GM13977 (cell line): ENCODE results near the gene ABCC8.
A peak's percentile ranks its signal among the peaks of the same experiment; 100 is the strongest.

Source experiments
- DNase-seq: peaks from one replicate; pipeline ENCODE4 v3.0.0; 2012; ENCODE audit warnings: low spot score
- CTCF ChIP-seq: IDR thresholded peaks from 2 replicates; pipeline ENCODE4 v1.5.1; 2012; ENCODE audit warnings: mild to moderate bottlenecking, control low read depth; ENCODE audit not compliant: insufficient read depth; ENCODE audit errors: extremely low read depth, missing control alignments
- in situ Hi-C: fragments of 300-500 bp; cut with MboI; formaldehyde crosslinking; loops from one replicate; pipeline ENCODE4 v1.12.0; 2022; ENCODE audit warnings: low sequenced_read_pairs, low pct_unique_long_range_greater_than_20kb, mixed read lengths, inconsistent platforms; ENCODE audit not compliant: unreplicated experiment

The ABCC8 gene

GRCh38 chr11:17500673-17501072, 24.0 kb upstream of the ABCC8 start:
- no peak for DNase-seq
- in situ Hi-C loops, result loop anchor here (10.0 to 25.0 kb wide), 3 partner anchors 116 to 713 kb away; partner anchors contain the start of gene KCNJ11
- TF ChIP-seq CTCF, result no peak

DNA sequence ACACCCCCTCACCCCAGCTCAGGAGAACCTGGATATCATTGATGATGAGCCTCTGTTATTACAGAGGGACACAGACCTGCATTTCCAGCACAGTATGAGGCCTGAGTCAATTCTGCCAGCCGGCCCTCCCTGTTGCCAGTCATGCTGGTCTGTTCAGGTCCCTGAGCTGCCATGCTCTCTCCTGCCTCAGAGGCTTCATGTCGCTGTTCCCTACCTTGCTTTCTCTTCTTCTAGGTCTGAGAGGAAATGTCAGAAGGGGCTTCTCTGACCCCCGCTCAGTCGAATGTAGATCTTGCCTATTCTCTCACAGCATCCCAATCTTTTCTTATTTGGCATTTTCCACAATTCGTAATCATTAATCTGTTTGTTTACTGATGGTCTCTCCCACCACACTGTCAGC, 21.8 kb upstream of the ABCC8 start:
- in situ Hi-C loops, result no loop called here
- peak; percentile 21 for TF ChIP-seq CTCF
- DNase-seq, result no peak

- TF ChIP-seq CTCF, result no peak
- in situ Hi-C loops, result no loop called here
- DNase-seq, result no peak
Observed at GRCh38 chr11:17498058-17498457, 21.4 kb upstream of the ABCC8 start.

DNA sequence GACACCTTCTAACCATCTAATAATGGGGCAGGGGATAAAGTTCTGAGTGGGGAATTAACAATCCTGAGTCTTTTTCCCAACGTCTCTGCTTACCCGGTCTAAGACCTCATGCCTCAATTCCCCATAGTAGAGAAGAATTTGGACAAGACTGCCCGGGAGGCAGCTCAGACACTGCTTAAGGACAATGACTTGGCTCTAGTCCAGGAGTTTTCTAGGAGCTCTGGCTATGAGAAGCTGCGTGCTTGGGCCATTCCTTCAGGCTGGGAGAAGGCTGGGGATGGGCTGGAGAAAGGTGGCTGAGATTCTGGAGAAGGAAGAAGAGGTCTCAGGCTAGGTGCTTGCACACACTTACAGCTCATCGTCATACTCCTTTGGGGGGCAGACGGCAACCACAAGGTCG, 19.8 kb upstream of the ABCC8 start:
- no peak for TF ChIP-seq CTCF
- DNase-seq, result no peak
- in situ Hi-C loops, result no loop called here

GRCh38 chr11:17494019-17494418, 17.4 kb upstream of the ABCC8 start:
- no peak for TF ChIP-seq CTCF
- in situ Hi-C loops, result no loop called here
- DNase-seq, result no peak

DNA sequence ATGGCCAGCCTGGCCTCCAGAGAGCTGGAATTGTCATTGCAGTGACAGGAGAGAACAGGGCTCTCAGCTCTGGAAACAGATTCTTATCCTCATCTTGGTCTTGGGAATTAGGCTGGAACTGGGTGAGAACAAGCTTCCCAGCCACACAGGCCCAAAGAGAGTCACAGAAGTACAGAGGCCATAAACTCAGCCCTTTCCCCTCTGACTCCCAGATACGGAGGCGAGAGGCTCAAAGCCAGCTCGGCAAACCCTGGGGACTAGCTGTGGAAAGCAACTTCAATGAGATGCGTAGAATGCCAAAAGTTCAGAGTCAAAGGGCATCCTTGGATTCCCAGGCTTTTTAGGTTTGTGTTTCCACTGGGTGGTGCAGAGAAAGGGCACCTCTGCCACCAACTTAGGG, 14.3 kb upstream of the ABCC8 start:
- in situ Hi-C loops, result no loop called here
- TF ChIP-seq CTCF, result no peak
- DNase-seq, result no peak

DNA sequence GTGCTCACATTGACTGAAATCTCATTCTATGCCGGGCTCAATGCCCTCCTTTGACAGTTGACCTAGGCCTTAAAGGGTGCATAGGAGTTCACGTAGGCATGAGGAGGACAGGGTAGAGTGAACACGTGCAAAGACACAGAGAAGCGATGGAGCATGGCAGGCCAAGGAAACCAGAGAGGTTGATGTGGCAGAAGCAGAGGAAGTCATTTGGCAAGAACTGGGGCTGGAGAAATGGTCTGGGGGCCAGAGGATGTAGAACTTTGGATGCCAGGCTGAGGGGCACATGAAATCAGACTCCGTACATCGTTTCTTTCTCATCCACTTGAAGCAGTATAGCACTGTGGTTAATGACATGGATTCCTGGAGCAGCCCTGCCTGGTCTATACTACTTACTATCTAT, 13.6 kb upstream of the ABCC8 start:
- TF ChIP-seq CTCF, result no peak
- no peak for DNase-seq
- in situ Hi-C loops, result no loop called here
